Measurements from ENCODE around the gene PPP1R14D. TPM values are rescaled to one million over a fixed set of nuclear protein-coding genes. Genes with fewer than 3 reads are reported as not detected.

The PPP1R14D gene
- total RNA-seq, 6 experiments from 2014 or later = not detected

GRCh38 chr15:40803688-40804087 lies 24.8 kb downstream of the PPP1R14D start:
- DNase-seq = no peak
- H3K27ac Mint-ChIP-seq = no peak overlapping the region
- H3K4me1 Mint-ChIP-seq (ENCODE audit: low read depth) = peaks cover 29% of the 10 kb centered on the region
- peaks cover 13% of the 10 kb centered on the region for H3K36me3 Mint-ChIP-seq (ENCODE audit: low read depth)
- H3K4me3 Mint-ChIP-seq = no peak overlapping the region
- no peaks in the 10 kb centered on the region; the same call in 1 of the 2 replicates for H3K27me3 Mint-ChIP-seq (ENCODE audit: insufficient read depth)
- TF ChIP-seq CTCF (IDR thresholded peaks at IDR 0.05) = peak; percentile 24; the same call in 1 of the 2 replicates
- H3K9me3 Mint-ChIP-seq = no peaks in the 10 kb centered on the region

- H3K36me3 Mint-ChIP-seq (ENCODE audit: low read depth) = peaks cover 13% of the 10 kb centered on the region
- no peak overlapping the region for H3K27ac Mint-ChIP-seq
- H3K9me3 Mint-ChIP-seq = no peaks in the 10 kb centered on the region
- H3K27me3 Mint-ChIP-seq (ENCODE audit: insufficient read depth) = no peaks in the 10 kb centered on the region; the same call in 1 of the 2 replicates
- no peak for DNase-seq
- TF ChIP-seq CTCF (IDR thresholded peaks at IDR 0.05) = no peak
- peaks cover 28% of the 10 kb centered on the region for H3K4me1 Mint-ChIP-seq (ENCODE audit: low read depth)
- H3K4me3 Mint-ChIP-seq = no peak overlapping the region
Observed at GRCh38 chr15:40803076-40803475, 25.4 kb downstream of the PPP1R14D start.

GRCh38 chr15:40799523-40799922 lies 29.0 kb downstream of the PPP1R14D start:
- no peak for TF ChIP-seq CTCF (IDR thresholded peaks at IDR 0.05)
- H3K36me3 Mint-ChIP-seq (ENCODE audit: low read depth) = peaks cover 9% of the 10 kb centered on the region; the same call in 1 of the 2 replicates
- no peak overlapping the region for H3K27ac Mint-ChIP-seq
- no peaks in the 10 kb centered on the region for H3K9me3 Mint-ChIP-seq
- no peak overlapping the region for H3K4me3 Mint-ChIP-seq
- no peak for DNase-seq
- H3K4me1 Mint-ChIP-seq (ENCODE audit: low read depth) = peaks cover 19% of the 10 kb centered on the region
- H3K27me3 Mint-ChIP-seq (ENCODE audit: insufficient read depth) = no peaks in the 10 kb centered on the region; the same call in 1 of the 2 replicates

- H3K4me1 Mint-ChIP-seq (ENCODE audit: low read depth) = peaks cover 41% of the 10 kb centered on the region
- no peak overlapping the region; the same call in 1 of the 2 replicates for H3K27ac Mint-ChIP-seq
- H3K27me3 Mint-ChIP-seq (ENCODE audit: insufficient read depth) = no peaks in the 10 kb centered on the region; the same call in 1 of the 2 replicates
- DNase-seq = no peak
- no peak for TF ChIP-seq CTCF (IDR thresholded peaks at IDR 0.05)
- no peak overlapping the region for H3K4me3 Mint-ChIP-seq
- H3K36me3 Mint-ChIP-seq (ENCODE audit: low read depth) = peaks cover 14% of the 10 kb centered on the region
- H3K9me3 Mint-ChIP-seq = no peaks in the 10 kb centered on the region
Observed at GRCh38 chr15:40796512-40796911, 32.0 kb downstream of the PPP1R14D start.

GRCh38 chr15:40796041-40796440 lies 32.5 kb downstream of the PPP1R14D start:
- no peak for DNase-seq
- Mint-ChIP-seq H3K36me3 (ENCODE audit: low read depth) (peaks cover 12% of the 10 kb centered on the region), H3K27me3 (ENCODE audit: insufficient read depth) (no peaks in the 10 kb centered on the region), H3K9me3 (no peaks in the 10 kb centered on the region), H3K4me1 (ENCODE audit: low read depth) (peaks cover 38% of the 10 kb centered on the region), H3K4me3 (no peak overlapping the region), H3K27ac (peak overlapping the region; percentile 10)
- TF ChIP-seq CTCF (IDR thresholded peaks at IDR 0.05) = no peak

All from HFFc6 (cell line).